IMR-90 (cell line): ENCODE results near the gene SEPHS2.

Experiments used
- CEBPB ChIP-seq: IDR thresholded peaks from 2 replicates; pipeline ENCODE4 v1.6.1; 2012; ENCODE audit warnings: low read depth, low read length, improper control_type of control experiment
- CTCF ChIP-seq: conservative IDR thresholded peaks from 2 replicates; pipeline ENCODE4 v1.5.1; 2012; ENCODE audit warnings: mild to moderate bottlenecking, low read depth, low read length, improper control_type of control experiment
- FOS ChIP-seq: fragments of 150-350 bp; IDR thresholded peaks from 2 replicates; pipeline ENCODE4 v1.6.1; 2016; ENCODE audit warnings: low read depth, low read length
- MAZ ChIP-seq: IDR thresholded peaks from 2 replicates; pipeline ENCODE4 v1.6.1; 2012; ENCODE audit warnings: low read depth, mild to moderate bottlenecking, low read length, improper control_type of control experiment, moderate library complexity, borderline replicate concordance
- MXI1 ChIP-seq: IDR thresholded peaks from 2 replicates; pipeline ENCODE4 v1.6.1; 2012; ENCODE audit warnings: low read depth, mild to moderate bottlenecking, low read length, moderate library complexity, borderline replicate concordance
- NFE2L2 ChIP-seq: fragments of 150-350 bp; IDR thresholded peaks from 2 replicates; pipeline ENCODE4 v1.6.1; 2016; ENCODE audit warnings: low read depth, mild to moderate bottlenecking, low read length
- POLR2A ChIP-seq: IDR thresholded peaks from 2 replicates; pipeline ENCODE4 v1.6.1; 2012; ENCODE audit warnings: mild to moderate bottlenecking, low read depth, low read length
- RAD21 ChIP-seq: IDR thresholded peaks from 2 replicates; pipeline ENCODE4 v1.6.1; 2012; ENCODE audit warnings: low read length, improper control_type of control experiment
- RFX5 ChIP-seq: IDR thresholded peaks from 2 replicates; pipeline ENCODE4 v1.8.0; 2012; ENCODE audit warnings: low read depth, mild to moderate bottlenecking, low read length, moderate library complexity
- SMC3 ChIP-seq: fragments of 150-350 bp; IDR thresholded peaks from 2 replicates; pipeline ENCODE4 v1.6.1; 2016; ENCODE audit warnings: low read depth, mild to moderate bottlenecking, antibody characterized with exemption, low read length, moderate library complexity

GRCh38 chr16:30439720-30440348, 5.8 kb downstream of the SEPHS2 start:
- TF ChIP-seq FOS (no peak), CTCF (no peak), RAD21 (no peak), POLR2A (no peak), MXI1 (no peak), NFE2L2 (no peak), CEBPB (no peak), RFX5 (no peak), SMC3 (no peak), MAZ (no peak)
